GM12878 (cell line): ENCODE measurements around the gene CABYR. TPM values are rescaled to one million over a fixed set of nuclear protein-coding genes. Genes with fewer than 3 reads are reported as not detected.
A peak's percentile ranks its signal among the peaks of the same experiment; 100 is the strongest.

Experiments
- ATAC-seq: fragments of 200-7000 bp; cut with Tn5 transposase; 3 replicates; pipeline ENCODE4 v1.9.1; 2020; ENCODE audit warnings: mild to moderate bottlenecking, moderate library complexity
- Bru-seq: library from RNA; stranded (reverse); fragments of 400-500 nt; gene quantifications from one replicate; lab custom pipeline; 2021; lab: Mats Ljungman, UMichigan
- BruChase-seq, 2 experiments: library from RNA; stranded (reverse); fragments of 400-500 nt; gene quantifications; one replicate each; lab custom pipeline; 2021; lab: Mats Ljungman, UMichigan
- BruUV-seq: library from RNA; stranded (reverse); fragments of 400-500 nt; replicated peaks from 2 replicates; lab custom pipeline; 2021; lab: Mats Ljungman, UMichigan
- CTCF ChIA-PET: fragments of 300-600 bp; sonication (Branson Sonifier 250); formaldehyde crosslinking; extraction: SDS; loops from one replicate; lab custom pipeline; 2021; ENCODE audit warnings: inconsistent platforms; lab: Yijun Ruan, JAX
- POLR2A ChIA-PET: fragments of 350-600 bp; formaldehyde crosslinking; extraction: SDS; loops from one replicate; lab custom pipeline; 2021; ENCODE audit warnings: inconsistent platforms; lab: Charles Lee
- RAD21 ChIA-PET: fragments of 300-600 bp; sonication (Branson Sonifier 250); formaldehyde crosslinking; loops from one replicate; lab custom pipeline; 2023; ENCODE audit warnings: antibody characterized with exemption; ENCODE audit not compliant: unreplicated experiment; lab: Charles Lee
- SMC1A ChIA-PET: fragments of 300-600 bp; sonication (Branson Sonifier 250); formaldehyde crosslinking; loops from one replicate; lab custom pipeline; 2023; ENCODE audit not compliant: unreplicated experiment, uncharacterized antibody; lab: Charles Lee
- DNase-seq: peaks from one replicate; pipeline ENCODE4 v3.0.0-alpha.2; 2011; ENCODE audit warnings: low read depth, low spot score
- FAIRE-seq: peaks from 3 replicates; lab custom pipeline; 2011; peaks lifted over from hg19 to GRCh38; lab: Jason Lieb, UNC
- H2AFZ ChIP-seq: 2 replicates; pipeline ENCODE4 v1.6.0; 2011; ENCODE audit warnings: low read depth, low read length, control low read depth; ENCODE audit not compliant: control insufficient read depth
- H3K27ac ChIP-seq: 2 replicates; pipeline ENCODE4 v1.5.1; 2011; ENCODE audit warnings: control low read depth; ENCODE audit not compliant: control insufficient read depth, insufficient read depth
- H3K27me3 ChIP-seq, 2 experiments: replicated peaks in 1 of 2; 2 replicates each; pipeline versions ENCODE4 v1.6.0 to v1.6.1; 2011; ENCODE audit warnings: low read length in 1 of 2; ENCODE audit not compliant: control insufficient read depth in 2 of 2, insufficient read depth in 2 of 2
- H3K36me3 ChIP-seq, 2 experiments: 2 replicates each; pipeline ENCODE4 v1.5.1; 2011; ENCODE audit warnings: low read length in 1 of 2; ENCODE audit not compliant: control insufficient read depth in 2 of 2, insufficient read depth in 2 of 2
- H3K4me1 ChIP-seq: 2 replicates; pipeline ENCODE4 v1.6.1; 2011; ENCODE audit warnings: mild to moderate bottlenecking, low read length, moderate library complexity, mixed read lengths; ENCODE audit not compliant: control insufficient read depth, insufficient read depth
- H3K4me2 ChIP-seq: 2 replicates; pipeline ENCODE4 v1.6.0; 2011; ENCODE audit warnings: control low read depth; ENCODE audit not compliant: control insufficient read depth, insufficient read depth
- H3K4me3 ChIP-seq: fragments of 200-600 bp; sonication (generic); 2 replicates; pipeline ENCODE4 v1.5.1; 2016
- H3K79me2 ChIP-seq: 2 replicates; pipeline ENCODE4 v1.6.0; 2011; ENCODE audit warnings: low read length; ENCODE audit not compliant: control insufficient read depth, insufficient read depth
- H3K9ac ChIP-seq: 2 replicates; pipeline ENCODE4 v1.8.0; 2011; ENCODE audit warnings: low read length, control low read depth, mixed read lengths; ENCODE audit not compliant: control insufficient read depth, insufficient read depth
- H3K9me3 ChIP-seq: replicated peaks from 3 replicates; pipeline ENCODE4 v1.5.1; 2011; ENCODE audit warnings: mild to moderate bottlenecking, low read length; ENCODE audit not compliant: control insufficient read depth, insufficient read depth
- H4K20me1 ChIP-seq: 2 replicates; pipeline ENCODE4 v1.6.0; 2011; ENCODE audit not compliant: control insufficient read depth, insufficient read depth
- BCL3 ChIP-seq: IDR thresholded peaks from 2 replicates; pipeline ENCODE4 v1.6.1; 2011; ENCODE audit warnings: borderline replicate concordance, low read depth, mild to moderate bottlenecking, moderate library complexity, low read length; ENCODE audit not compliant: insufficient read depth, poor library complexity, severe bottlenecking
- HDGF ChIP-seq: fragments of 450-650 bp; IDR thresholded peaks from 2 replicates; pipeline ENCODE4 v1.6.1; 2016; ENCODE audit warnings: antibody characterized with exemption
- IKZF2 ChIP-seq, 2 experiments: fragments of 450-650 bp; IDR thresholded peaks; 2 replicates each; pipeline ENCODE4 v1.6.1; 2017; ENCODE audit warnings: mild to moderate bottlenecking in 2 of 2, moderate library complexity in 2 of 2
- JUND ChIP-seq: IDR thresholded peaks from 2 replicates; pipeline ENCODE4 v1.6.1; 2012; ENCODE audit warnings: low read depth, mild to moderate bottlenecking, low read length, improper control_type of control experiment, moderate library complexity
- MYB ChIP-seq: fragments of 150-350 bp; IDR thresholded peaks from 2 replicates; pipeline ENCODE4 v1.6.1; 2014; ENCODE audit warnings: mild to moderate bottlenecking, low read depth, low read length, borderline replicate concordance
- NFIC ChIP-seq: IDR thresholded peaks from 2 replicates; pipeline ENCODE4 v1.6.1; 2012; ENCODE audit warnings: low read depth, mild to moderate bottlenecking, inconsistent platforms, low read length, moderate library complexity
- NFYB ChIP-seq: IDR thresholded peaks from 2 replicates; pipeline ENCODE4 v1.6.1; 2011; ENCODE audit warnings: low read depth, mild to moderate bottlenecking, low read length, improper control_type of control experiment, moderate library complexity; ENCODE audit not compliant: insufficient read depth
- NRF1 ChIP-seq: conservative IDR thresholded peaks from 2 replicates; pipeline ENCODE4 v1.6.1; 2011; ENCODE audit warnings: mild to moderate bottlenecking, low read depth, low read length, improper control_type of control experiment
- POLR2A ChIP-seq: IDR thresholded peaks from 2 replicates; pipeline ENCODE4 v1.6.1; 2011; ENCODE audit warnings: low read depth, mild to moderate bottlenecking, low read length
- POLR2AphosphoS5 ChIP-seq: IDR thresholded peaks from 2 replicates; pipeline ENCODE4 v1.6.1; 2011; ENCODE audit warnings: mild to moderate bottlenecking, low read length, inconsistent platforms
- POU2F2 ChIP-seq: IDR thresholded peaks from 3 replicates; pipeline ENCODE4 v1.6.1; 2011; ENCODE audit warnings: low read depth, mild to moderate bottlenecking, low read length, borderline replicate concordance
- RFX5 ChIP-seq: IDR thresholded peaks from 2 replicates; pipeline ENCODE4 v1.6.1; 2011; ENCODE audit warnings: low read depth, low read length, improper control_type of control experiment
- SMAD5 ChIP-seq: IDR thresholded peaks from 2 replicates; pipeline ENCODE4 v1.6.1; 2016; ENCODE audit warnings: antibody characterized with exemption, low read depth
- TAF1 ChIP-seq: IDR thresholded peaks from 2 replicates; pipeline ENCODE4 v1.6.1; 2011; ENCODE audit warnings: mild to moderate bottlenecking, low read depth, low read length, borderline replicate concordance
- USF1 ChIP-seq: IDR thresholded peaks from 2 replicates; pipeline ENCODE4 v1.6.1; 2011; ENCODE audit warnings: borderline replicate concordance, low read depth, mild to moderate bottlenecking, moderate library complexity, mixed read lengths, low read length; ENCODE audit not compliant: insufficient read depth; ENCODE audit errors: extremely low read length
- ZBED1 ChIP-seq: IDR thresholded peaks from 2 replicates; pipeline ENCODE4 v1.6.1; 2016; ENCODE audit warnings: borderline replicate concordance
- WGBS: methylation state at CpG from one replicate; pipeline ENCODE4 v1.1.6; 2016; ENCODE audit warnings: low lambda C conversion rate; ENCODE audit not compliant: insufficient replicate concordance, insufficient coverage; ENCODE audit errors: missing lambda C conversion rate; 5-methylcytosine and 5-hydroxymethylcytosine counted together
- in situ Hi-C: fragments of 300-500 bp; cut with MboI; formaldehyde crosslinking; loops from 9 replicates; pipeline ENCODE4 v1.14.3; 2018; ENCODE audit warnings: mixed read lengths
- intact Hi-C: fragments of 100-400 bp; cut with micrococcal nuclease; formaldehyde crosslinking; loops from one replicate; pipeline ENCODE4 v1.14.2; 2022; ENCODE audit not compliant: unreplicated experiment
- long read RNA-seq, 2 experiments: library from polyadenylated mRNA; unstranded; transcript quantifications; one replicate each; pipeline ENCODE4 v2.0.0, GENCODE V29; 2019 to 2020
- polyA minus RNA-seq, 3 experiments: library from RNA; depleted of rRNA, polyadenylated mRNA; stranded (reverse); fragments of >200 nt; gene quantifications; 2 replicates each; pipeline ENCODE4 v1.2.3, GENCODE V29; 2011
- polyA plus RNA-seq, 11 experiments: library from polyadenylated mRNA; depleted of rRNA in 4 of 11; unstranded in 6 of 11; stranded (reverse) in 5 of 11; fragments of >200 nt; fragmentation: Nextera tagmentation in 4 of 11; fragmentation: Illumina TruSeq in 1 of 11; extraction: Ambion mirVana in 4 of 11; extraction: Trizol in 1 of 11; gene quantifications; 1 replicate in 1 of 11; 2 replicates in 10 of 11; pipeline versions ENCODE4 v1.2.1 to v1.2.3, GENCODE V29; 2011 to 2016; ENCODE audit warnings: inconsistent platforms in 2 of 11, missing spikeins in 2 of 11, low read depth in 1 of 11
- total RNA-seq, 4 experiments: library from RNA; depleted of rRNA in 3 of 4; stranded (reverse); fragments of >200 nt in 3 of 4; fragmentation: Illumina TruSeq in 1 of 4; extraction: Trizol in 1 of 4; gene quantifications; 2 replicates each; pipeline versions ENCODE4 v1.2.1 to v1.2.3, GENCODE V29; 2013 to 2021

Gene CABYR
- total RNA-seq (2013; cell fraction: nucleolus; rRNA removed), result 2.3 and 3.8 TPM in 2 replicates
- 2.1 and 2.7 TPM in 2 replicates for total RNA-seq (2014; rRNA removed)
- total RNA-seq (2014; rRNA removed; fragmentation: Illumina TruSeq; extraction: Trizol), result 1.9 and 2.4 TPM in 2 replicates
- 1.0 and 1.4 TPM in 2 replicates for total RNA-seq (2021)
- 1.1 TPM for polyA plus RNA-seq (2011; ENCODE audit: low read depth)
- 0.17 and 0.29 TPM in 2 replicates for polyA plus RNA-seq (2011; rRNA removed)
- polyA plus RNA-seq (2011; cell fraction: cytosol; rRNA removed), result 0.18 and 0.28 TPM in 2 replicates
- 0.57 and 1.0 TPM in 2 replicates for polyA plus RNA-seq (2011; cell fraction: nucleus; rRNA removed)
- polyA plus RNA-seq (2012), result 1.0 and 1.5 TPM in 2 replicates
- polyA plus RNA-seq (2014; fragmentation: Illumina TruSeq; extraction: Trizol), result 2.8 and 3.6 TPM in 2 replicates
- polyA plus RNA-seq (2014; fragmentation: Nextera tagmentation; extraction: Ambion mirVana), result 1 to 10 TPM; 1.4 to 2.2 TPM
- polyA plus RNA-seq (2014; rRNA removed), result 1.5 and 1.7 TPM in 2 replicates
- polyA plus RNA-seq (2016; fragmentation: Nextera tagmentation; extraction: Ambion mirVana), result 1 to 10 TPM; 1.3 to 2.1 TPM
- 0.72 TPM in 1 of 2 replicates, not detected in the other for polyA minus RNA-seq (2011; rRNA and poly(A)+ RNA removed)
- polyA minus RNA-seq (2011; cell fraction: cytosol; rRNA and poly(A)+ RNA removed), result not detected in 2 replicates
- polyA minus RNA-seq (2011; cell fraction: nucleus; rRNA and poly(A)+ RNA removed), result 0.48 TPM in 1 of 2 replicates, not detected in the other
- Bru-seq, nascent RNA, result percentile 41 among the genes with signal in this experiment
- percentile 57 among the genes with signal in this experiment for BruChase-seq, experiment 1, labeled RNA remaining after a 6-hour chase
- percentile 60 among the genes with signal in this experiment for BruChase-seq, experiment 2, labeled RNA remaining after a 2-hour chase
- long read RNA-seq, experiment 1, partial matches to known transcripts, result 0 of 1 reads
- long read RNA-seq, experiment 1, other reads (novel, unspliced or antisense), result 0 of 1 reads
- long read RNA-seq, experiment 2, partial matches to known transcripts, result 0 of 1 reads
- long read RNA-seq, experiment 2, other reads (novel, unspliced or antisense), result 0 of 1 reads

- peak within 1 kb of the TSS; percentile 68 for H3K4me3 ChIP-seq
- ChIA-PET CTCF (interaction anchor here (0.9 to 1.5 kb wide), 5 partner anchors 9 to 220 kb away, joined by 3 to 6 read pairs (median 4); no protein-coding TSS in a partner anchor), SMC1A (interaction anchor here (0.8 kb wide), 1 partner anchor 196 kb away, joined by 3 read pairs; no protein-coding TSS in a partner anchor), POLR2A (no interaction called here), RAD21 (interaction anchor here (1.2 kb wide), 1 partner anchor 19 kb away, joined by 3 read pairs; no protein-coding TSS in a partner anchor)
- H3K79me2 ChIP-seq, result no peaks in the 10 kb centered on the region
- DNase-seq (peak; percentile 12), ATAC-seq (peak; percentile 93), FAIRE-seq (peak; percentile 66)
- intact Hi-C loops, result no loop called here
- H2AFZ ChIP-seq, result peak within 1 kb of the TSS; percentile 79
- in situ Hi-C loops, result no loop called here
- 16% methylated on average over 51 of the region's 63 CpGs for WGBS
- no peaks in the 10 kb centered on the region for H3K9me3 ChIP-seq
- TF ChIP-seq BCL3, result peak; percentile 78
- no peak for TF ChIP-seq MYB
- TF ChIP-seq NRF1, result no peak
- 0 out of 2 replicates have a peak, but pooled peaks have one; percentile 45 for TF ChIP-seq NFYB
- TF ChIP-seq HDGF, result no peak
- TF ChIP-seq USF1, result no peak
- no peak for TF ChIP-seq SMAD5
- peak; percentile 30; the same call in 1 of the 2 replicates for TF ChIP-seq RFX5
- TF ChIP-seq POU2F2, result 0 out of 3 replicates have a peak, but pooled peaks have one; percentile 20
- peak; percentile 41 for TF ChIP-seq POLR2A
- TF ChIP-seq ZBED1, result peak; percentile 24; the same call in 1 of the 2 replicates
- 0 out of 2 replicates have a peak, but pooled peaks have one; percentile 15 for TF ChIP-seq TAF1
- TF ChIP-seq POLR2AphosphoS5, result peak; percentile 53
- TF ChIP-seq JUND, result no peak
- 0 out of 4 replicates have a peak, but pooled peaks of 1 of the 2 experiments have one; percentile 3 for TF ChIP-seq IKZF2 (IDR thresholded peaks at IDR 0.05)
- 0 out of 2 replicates have a peak, but pooled peaks have one; percentile 11 for TF ChIP-seq NFIC
- BruUV-seq, result no TSS peak
- H3K4me2 ChIP-seq, result peak within 1 kb of the TSS; percentile 100
- H3K4me1 ChIP-seq, result peaks cover 9% of the 10 kb centered on the region
- H4K20me1 ChIP-seq, result no peaks in the 10 kb centered on the region
- H3K27ac ChIP-seq, result no peak within 1 kb of the TSS
- H3K9ac ChIP-seq, result peak within 1 kb of the TSS; percentile 72; the same call in 1 of the 2 replicates
- no peaks in the 10 kb centered on the region for H3K36me3 ChIP-seq
- H3K27me3 ChIP-seq, result peaks cover 0 to 3% of the 10 kb centered on the region in 2 experiments; a peak in 1 of 4 replicates
Measured at GRCh38 chr18:24138789-24139616, at the start of gene CABYR. CABYR (plus strand) TSS chr18:24139062; CDS start chr18:24143115, 4,053 bp downstream.
